ENCODE results near the gene EVL.
"Not testable (repeated sequence)": the region's sequence is repeated elsewhere in the genome, so short reads cannot be mapped to it uniquely, and the experiment has no call there.

EVL gene

GRCh38 chr14:100146531-100147091 is 81.4 kb downstream of the EVL start:
- no peak for DNase-seq (ENCODE audit: low read depth in 3 of 3)

- DNase-seq (ENCODE audit: low read depth in 3 of 3): peak in 1 of 3 experiments; percentile 37
Measured at GRCh38 chr14:100147181-100147631, 82.0 kb downstream of the EVL start.

GRCh38 chr14:100147691-100148464 is 82.7 kb downstream of the EVL start:
- no peak for DNase-seq (ENCODE audit: low read depth in 3 of 3)

- DNase-seq (ENCODE audit: low read depth in 3 of 3): no peak
Measured at GRCh38 chr14:100148837-100149731, 83.9 kb downstream of the EVL start.

GRCh38 chr14:100149851-100150611 is 84.8 kb downstream of the EVL start:
- DNase-seq (ENCODE audit: low read depth in 3 of 3): no peak

- DNase-seq (ENCODE audit: low read depth in 3 of 3): no peak
Measured at GRCh38 chr14:100150932-100151587, 85.8 kb downstream of the EVL start.

- no peak for DNase-seq (ENCODE audit: low read depth in 3 of 3)
Measured at GRCh38 chr14:100152091-100152490, 86.9 kb downstream of the EVL start.

GRCh38 chr14:100153560-100153959 is 88.3 kb downstream of the EVL start:
- DNase-seq (ENCODE audit: low read depth in 3 of 3): no peak

GRCh38 chr14:100155049-100155621 is 89.9 kb downstream of the EVL start:
- DNase-seq (ENCODE audit: low read depth in 3 of 3): no peak

- no peak for DNase-seq (ENCODE audit: low read depth in 3 of 3)
Measured at GRCh38 chr14:100155756-100156616, 90.8 kb downstream of the EVL start.

- DNase-seq (ENCODE audit: low read depth in 3 of 3): no peak
Measured at GRCh38 chr14:100156776-100157175, 91.6 kb downstream of the EVL start.

- DNase-seq (ENCODE audit: low read depth in 3 of 3): not testable (repeated sequence)
Measured at GRCh38 chr14:100157548-100158232, 92.5 kb downstream of the EVL start.

GRCh38 chr14:100158566-100159093 is 93.4 kb downstream of the EVL start:
- DNase-seq (ENCODE audit: low read depth in 3 of 3): no peak

GRCh38 chr14:100159094-100159864 is 94.1 kb downstream of the EVL start, which contains the start of gene DEGS2:
TSS of gene DEGS2 (minus strand) at chr14:100159645. CDS start at chr14:100159587, 58 bp downstream.
- DNase-seq (ENCODE audit: low read depth in 3 of 3): peak; percentile 29 to 55 (median 49)

- no peak for DNase-seq (ENCODE audit: low read depth in 3 of 3)
Measured at GRCh38 chr14:100159865-100160533, 94.8 kb downstream of the EVL start.

- DNase-seq (ENCODE audit: low read depth in 3 of 3): no peak
Measured at GRCh38 chr14:100160534-100160916, 95.3 kb downstream of the EVL start.

- no peak for DNase-seq (ENCODE audit: low read depth in 3 of 3)
Measured at GRCh38 chr14:100165376-100165775, 100.2 kb downstream of the EVL start.

Data from stimulated activated CD4-positive, alpha-beta T cell treated with anti-CD3 and anti-CD28 coated beads, TNF-alpha, amount 100 ng/mL, for 4 hours (primary cell).